GM12878 (cell line): ENCODE data around the gene DRD1. TPM values are rescaled to one million over a fixed set of nuclear protein-coding genes. Genes with fewer than 3 reads are reported as not detected.

Experiments used
- BCL11A ChIP-seq: IDR thresholded peaks from 2 replicates; pipeline ENCODE4 v1.6.1; 2011; ENCODE audit warnings: low read depth, low read length
- BHLHE40 ChIP-seq, 2 experiments: fragments of 450-650 bp in 1 of 2; IDR thresholded peaks; 2 replicates each; pipeline ENCODE4 v1.6.1; 2011 to 2017; ENCODE audit warnings: low read depth in 2 of 2, borderline replicate concordance in 1 of 2, improper control_type of control experiment in 1 of 2, low read length in 1 of 2, mild to moderate bottlenecking in 1 of 2
- CBX5 ChIP-seq: sonication (generic); IDR thresholded peaks from 2 replicates; pipeline ENCODE4 v1.6.1; 2016; ENCODE audit warnings: low read depth, moderate library complexity, mild to moderate bottlenecking, inconsistent platforms
- E2F8 ChIP-seq: fragments of 450-650 bp; IDR thresholded peaks from 2 replicates; pipeline ENCODE4 v1.6.1; 2018; ENCODE audit warnings: mild to moderate bottlenecking, low read depth, moderate library complexity; ENCODE audit not compliant: partially characterized antibody
- FOXK2 ChIP-seq: fragments of 450-650 bp; IDR thresholded peaks from 2 replicates; pipeline ENCODE4 v1.6.1; 2017; ENCODE audit warnings: mild to moderate bottlenecking, moderate library complexity
- FOXM1 ChIP-seq: IDR thresholded peaks from 2 replicates; pipeline ENCODE4 v1.6.1; 2012; ENCODE audit warnings: low read depth, mild to moderate bottlenecking, inconsistent platforms, low read length, moderate library complexity
- HDAC6 ChIP-seq: fragments of 200-600 bp; sonication (generic); IDR thresholded peaks from one replicate; pipeline ENCODE4 v1.8.0; 2017; ENCODE audit warnings: antibody characterized with exemption; ENCODE audit not compliant: unreplicated experiment
- JUNB ChIP-seq: IDR thresholded peaks from 2 replicates; pipeline ENCODE4 v1.6.1; 2016; ENCODE audit warnings: antibody characterized with exemption, mild to moderate bottlenecking
- NFIC ChIP-seq: IDR thresholded peaks from 2 replicates; pipeline ENCODE4 v1.6.1; 2012; ENCODE audit warnings: low read depth, mild to moderate bottlenecking, inconsistent platforms, low read length, moderate library complexity
- NR2C1 ChIP-seq: fragments of 450-650 bp; IDR thresholded peaks from 2 replicates; pipeline ENCODE4 v1.6.1; 2017; ENCODE audit warnings: antibody characterized with exemption, mild to moderate bottlenecking, moderate library complexity
- PAX5 ChIP-seq: IDR thresholded peaks from 2 replicates; pipeline ENCODE4 v1.6.1; 2011; ENCODE audit warnings: low read depth, low read length, borderline replicate concordance
- PML ChIP-seq: IDR thresholded peaks from 2 replicates; pipeline ENCODE4 v1.6.1; 2012; ENCODE audit warnings: low read length, inconsistent platforms
- RAD21 ChIP-seq: IDR thresholded peaks from 2 replicates; pipeline ENCODE4 v1.6.1; 2011; ENCODE audit warnings: mild to moderate bottlenecking, low read depth, low read length, moderate library complexity; ENCODE audit not compliant: insufficient read depth
- SIX5 ChIP-seq: IDR thresholded peaks from 2 replicates; pipeline ENCODE4 v1.6.1; 2011; ENCODE audit warnings: mild to moderate bottlenecking, low read depth, low read length, moderate library complexity; ENCODE audit not compliant: severe bottlenecking
- TAF1 ChIP-seq: IDR thresholded peaks from 2 replicates; pipeline ENCODE4 v1.6.1; 2011; ENCODE audit warnings: mild to moderate bottlenecking, low read depth, low read length, borderline replicate concordance
- WRNIP1 ChIP-seq: IDR thresholded peaks from 2 replicates; pipeline ENCODE4 v1.6.1; 2011; ENCODE audit warnings: low read depth, low read length, improper control_type of control experiment, borderline replicate concordance
- ZBED1 ChIP-seq: IDR thresholded peaks from 2 replicates; pipeline ENCODE4 v1.6.1; 2016; ENCODE audit warnings: borderline replicate concordance
- ZNF24 ChIP-seq: fragments of 450-650 bp; IDR thresholded peaks from 2 replicates; pipeline ENCODE4 v1.6.1; 2017; ENCODE audit warnings: antibody characterized with exemption, mild to moderate bottlenecking
- ZNF274 ChIP-seq: IDR thresholded peaks from one replicate; pipeline ENCODE4 v1.8.0; 2011; ENCODE audit not compliant: insufficient read length, insufficient read depth
- ZSCAN29 ChIP-seq: fragments of 450-650 bp; IDR thresholded peaks from 2 replicates; pipeline ENCODE4 v1.6.1; 2017; ENCODE audit warnings: mild to moderate bottlenecking, moderate library complexity
- polyA plus RNA-seq, 11 experiments: library from polyadenylated mRNA; depleted of rRNA in 4 of 11; unstranded in 6 of 11; stranded (reverse) in 5 of 11; fragments of >200 nt; fragmentation: Nextera tagmentation in 4 of 11; fragmentation: Illumina TruSeq in 1 of 11; extraction: Ambion mirVana in 4 of 11; extraction: Trizol in 1 of 11; gene quantifications; 1 replicate in 1 of 11; 2 replicates in 10 of 11; pipeline versions ENCODE4 v1.2.1 to v1.2.3, GENCODE V29; 2011 to 2016; ENCODE audit warnings: inconsistent platforms in 2 of 11, missing spikeins in 2 of 11, low read depth in 1 of 11
- total RNA-seq, 4 experiments: library from RNA; depleted of rRNA in 3 of 4; stranded (reverse); fragments of >200 nt in 3 of 4; fragmentation: Illumina TruSeq in 1 of 4; extraction: Trizol in 1 of 4; gene quantifications; 2 replicates each; pipeline versions ENCODE4 v1.2.1 to v1.2.3, GENCODE V29; 2013 to 2021
- TF ChIP-seq, protein P1 (sequence below): fragments of 450-650 bp; IDR thresholded peaks from 2 replicates; pipeline ENCODE4 v1.6.1; 2017; ENCODE audit warnings: low read depth, mild to moderate bottlenecking, moderate library complexity
- TF ChIP-seq, protein P2 (sequence below): IDR thresholded peaks from 2 replicates; pipeline ENCODE4 v1.6.1; 2012; ENCODE audit warnings: improper control_type of control experiment, low read depth, low read length; ENCODE audit not compliant: insufficient replicate concordance

The DRD1 gene
- total and polyA plus RNA-seq, 10 of the 15 experiments (the other 5 are each of a cell fraction or from before 2014, with no cell fraction given), result not detected

DNA sequence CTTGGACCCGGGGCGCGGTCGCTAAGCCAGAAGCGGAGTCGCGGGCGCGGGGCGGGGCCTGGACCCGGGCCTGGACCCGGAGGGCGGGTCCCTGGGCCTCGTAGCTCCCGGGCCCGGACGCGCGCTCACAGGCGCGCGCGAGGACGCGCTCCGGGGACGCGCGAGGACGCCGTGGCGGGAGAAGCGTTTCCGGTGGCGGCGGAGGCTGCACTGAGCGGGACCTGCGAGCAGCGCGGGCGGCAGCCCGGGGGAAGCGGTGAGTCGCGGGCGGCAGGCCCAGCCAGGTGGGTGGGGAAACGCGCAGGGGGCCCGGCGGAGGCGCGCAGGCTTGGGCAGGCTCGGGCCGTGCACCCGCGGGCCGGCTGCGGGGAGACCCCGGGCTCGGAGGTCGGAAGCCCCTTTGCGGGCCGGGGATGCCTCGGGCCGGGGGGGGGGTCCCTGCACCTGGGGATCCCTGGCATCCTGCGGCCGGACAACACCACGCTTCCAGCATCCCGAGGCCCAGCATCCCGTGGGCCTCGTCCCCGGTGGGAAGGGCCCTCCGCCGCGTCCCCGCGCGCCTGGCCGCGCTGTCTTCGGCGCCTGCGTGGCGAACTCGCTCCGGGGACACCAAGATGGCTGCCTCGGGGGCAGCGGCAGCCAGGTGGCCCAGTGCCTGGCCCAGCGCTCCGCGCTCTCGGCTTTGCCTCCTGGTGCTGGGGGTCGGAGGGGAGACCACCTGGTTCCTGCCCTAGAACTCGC is 34.6 kb upstream of the DRD1 start, which contains the start of gene SFXN1 (continued):
- TF ChIP-seq, protein P1, sequence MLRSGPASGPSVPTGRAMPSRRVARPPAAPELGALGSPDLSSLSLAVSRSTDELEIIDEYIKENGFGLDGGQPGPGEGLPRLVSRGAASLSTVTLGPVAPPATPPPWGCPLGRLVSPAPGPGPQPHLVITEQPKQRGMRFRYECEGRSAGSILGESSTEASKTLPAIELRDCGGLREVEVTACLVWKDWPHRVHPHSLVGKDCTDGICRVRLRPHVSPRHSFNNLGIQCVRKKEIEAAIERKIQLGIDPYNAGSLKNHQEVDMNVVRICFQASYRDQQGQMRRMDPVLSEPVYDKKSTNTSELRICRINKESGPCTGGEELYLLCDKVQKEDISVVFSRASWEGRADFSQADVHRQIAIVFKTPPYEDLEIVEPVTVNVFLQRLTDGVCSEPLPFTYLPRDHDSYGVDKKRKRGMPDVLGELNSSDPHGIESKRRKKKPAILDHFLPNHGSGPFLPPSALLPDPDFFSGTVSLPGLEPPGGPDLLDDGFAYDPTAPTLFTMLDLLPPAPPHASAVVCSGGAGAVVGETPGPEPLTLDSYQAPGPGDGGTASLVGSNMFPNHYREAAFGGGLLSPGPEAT, result no peak
- TF ChIP-seq FOXM1, result no peak
- TF ChIP-seq ZNF274, result no peak
- no peak for TF ChIP-seq BCL11A
- TF ChIP-seq, protein P2, sequence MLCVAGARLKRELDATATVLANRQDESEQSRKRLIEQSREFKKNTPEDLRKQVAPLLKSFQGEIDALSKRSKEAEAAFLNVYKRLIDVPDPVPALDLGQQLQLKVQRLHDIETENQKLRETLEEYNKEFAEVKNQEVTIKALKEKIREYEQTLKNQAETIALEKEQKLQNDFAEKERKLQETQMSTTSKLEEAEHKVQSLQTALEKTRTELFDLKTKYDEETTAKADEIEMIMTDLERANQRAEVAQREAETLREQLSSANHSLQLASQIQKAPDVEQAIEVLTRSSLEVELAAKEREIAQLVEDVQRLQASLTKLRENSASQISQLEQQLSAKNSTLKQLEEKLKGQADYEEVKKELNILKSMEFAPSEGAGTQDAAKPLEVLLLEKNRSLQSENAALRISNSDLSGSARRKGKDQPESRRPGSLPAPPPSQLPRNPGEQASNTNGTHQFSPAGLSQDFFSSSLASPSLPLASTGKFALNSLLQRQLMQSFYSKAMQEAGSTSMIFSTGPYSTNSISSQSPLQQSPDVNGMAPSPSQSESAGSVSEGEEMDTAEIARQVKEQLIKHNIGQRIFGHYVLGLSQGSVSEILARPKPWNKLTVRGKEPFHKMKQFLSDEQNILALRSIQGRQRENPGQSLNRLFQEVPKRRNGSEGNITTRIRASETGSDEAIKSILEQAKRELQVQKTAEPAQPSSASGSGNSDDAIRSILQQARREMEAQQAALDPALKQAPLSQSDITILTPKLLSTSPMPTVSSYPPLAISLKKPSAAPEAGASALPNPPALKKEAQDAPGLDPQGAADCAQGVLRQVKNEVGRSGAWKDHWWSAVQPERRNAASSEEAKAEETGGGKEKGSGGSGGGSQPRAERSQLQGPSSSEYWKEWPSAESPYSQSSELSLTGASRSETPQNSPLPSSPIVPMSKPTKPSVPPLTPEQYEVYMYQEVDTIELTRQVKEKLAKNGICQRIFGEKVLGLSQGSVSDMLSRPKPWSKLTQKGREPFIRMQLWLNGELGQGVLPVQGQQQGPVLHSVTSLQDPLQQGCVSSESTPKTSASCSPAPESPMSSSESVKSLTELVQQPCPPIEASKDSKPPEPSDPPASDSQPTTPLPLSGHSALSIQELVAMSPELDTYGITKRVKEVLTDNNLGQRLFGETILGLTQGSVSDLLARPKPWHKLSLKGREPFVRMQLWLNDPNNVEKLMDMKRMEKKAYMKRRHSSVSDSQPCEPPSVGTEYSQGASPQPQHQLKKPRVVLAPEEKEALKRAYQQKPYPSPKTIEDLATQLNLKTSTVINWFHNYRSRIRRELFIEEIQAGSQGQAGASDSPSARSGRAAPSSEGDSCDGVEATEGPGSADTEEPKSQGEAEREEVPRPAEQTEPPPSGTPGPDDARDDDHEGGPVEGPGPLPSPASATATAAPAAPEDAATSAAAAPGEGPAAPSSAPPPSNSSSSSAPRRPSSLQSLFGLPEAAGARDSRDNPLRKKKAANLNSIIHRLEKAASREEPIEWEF, result no peak
- no peak for TF ChIP-seq E2F8
- TF ChIP-seq ZBED1, result no peak
- TF ChIP-seq PML, result no peak; the same call in 1 of the 2 replicates
- no peak for TF ChIP-seq NFIC
- no peak for TF ChIP-seq RAD21
- no peak for TF ChIP-seq FOXK2
- TF ChIP-seq ZNF24, result no peak
- peak; percentile 78 for TF ChIP-seq TAF1
- TF ChIP-seq BHLHE40 (IDR thresholded peaks at IDR 0.05; ENCODE audit: borderline replicate concordance in 1 of 2, low read depth in 2 of 2, low read length in 1 of 2), result peak in 1 of 2 experiments; percentile 52; a peak in 2 of 4 replicates
- no peak for TF ChIP-seq JUNB
- TF ChIP-seq NR2C1, result 0 out of 2 replicates have a peak, but pooled peaks have one; percentile 37
- TF ChIP-seq SIX5, result no peak
- TF ChIP-seq PAX5, result no peak
- no peak for TF ChIP-seq CBX5
- no peak for TF ChIP-seq HDAC6
- TF ChIP-seq ZSCAN29, result no peak
- TF ChIP-seq WRNIP1, result no peak
